GM21576 (cell line): Measurements from ENCODE around the gene GPR42.
"Not testable (repeated sequence)": the region's sequence is repeated elsewhere in the genome, so short reads cannot be mapped to it uniquely, and the experiment has no call there.

Experiments used
- ATAC-seq: cut with Tn5 transposase; IDR thresholded peaks from one replicate; pipeline ENCODE4 v1.9.1; 2021; ENCODE audit warnings: mild to moderate bottlenecking, moderate library complexity; ENCODE audit not compliant: unreplicated experiment

The GPR42 gene

GRCh38 chr19:35362261-35363000 lies 8.4 kb upstream of the GPR42 start:
- ATAC-seq = no peak

GRCh38 chr19:35363001-35363590 lies 7.8 kb upstream of the GPR42 start:
- no peak for ATAC-seq

DNA sequence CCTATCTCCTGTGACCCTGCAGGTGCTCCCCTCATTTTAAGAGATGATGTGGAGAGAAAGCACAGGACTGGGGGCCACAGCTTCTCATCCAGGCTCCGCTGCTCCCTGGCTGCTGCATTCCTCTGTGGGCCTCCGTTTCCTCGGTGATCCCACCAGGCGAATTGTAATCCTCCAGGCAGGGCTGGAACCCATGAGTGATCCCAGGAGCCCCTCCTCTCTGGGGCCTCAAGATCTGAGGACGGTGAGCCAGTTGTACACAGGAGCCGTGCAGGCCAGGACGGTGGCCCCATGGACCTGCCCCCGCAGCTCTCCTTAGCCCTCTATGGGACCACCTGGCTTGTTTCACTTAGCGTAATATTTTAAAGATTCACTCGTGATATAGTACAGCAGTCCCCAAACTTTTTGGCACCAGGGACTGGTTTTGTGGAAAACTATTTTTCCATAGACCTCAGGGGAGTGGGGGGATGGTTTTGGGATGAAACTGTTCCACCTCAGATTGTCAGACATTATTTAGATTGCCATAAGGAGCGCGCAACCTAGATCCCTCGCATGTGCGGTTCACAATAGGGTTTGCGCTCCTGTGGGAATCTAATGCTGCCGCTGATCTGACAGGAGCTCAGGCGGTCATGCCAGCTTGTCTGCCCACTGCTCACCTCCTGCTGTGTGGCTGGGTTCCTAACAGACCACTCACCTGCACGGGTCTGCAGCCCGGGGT lies 7.0 kb upstream of the GPR42 start:
- ATAC-seq = no peak

- ATAC-seq = no peak
These were observed 5.6 kb upstream of the GPR42 start for GRCh38 chr19:35365303-35365702.

DNA sequence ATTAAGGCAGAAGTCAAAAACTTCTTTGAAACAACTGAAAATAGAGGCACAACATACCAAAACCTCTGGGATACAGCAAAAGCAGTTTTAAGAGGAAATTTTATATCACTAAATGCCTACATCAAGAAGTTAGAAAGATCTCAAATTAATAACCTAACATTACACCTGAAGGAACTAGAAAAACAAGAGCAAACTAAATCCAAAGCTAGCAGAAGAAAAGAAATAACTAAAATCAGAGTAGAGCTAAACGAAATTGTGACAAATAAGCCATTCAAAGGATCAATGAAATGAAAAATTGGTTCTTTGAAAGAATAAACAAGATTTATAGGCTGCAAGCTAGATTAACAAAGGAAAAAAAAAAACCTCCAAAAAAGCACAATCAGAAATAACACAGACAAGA lies 2.5 kb upstream of the GPR42 start:
- ATAC-seq = no peak

DNA sequence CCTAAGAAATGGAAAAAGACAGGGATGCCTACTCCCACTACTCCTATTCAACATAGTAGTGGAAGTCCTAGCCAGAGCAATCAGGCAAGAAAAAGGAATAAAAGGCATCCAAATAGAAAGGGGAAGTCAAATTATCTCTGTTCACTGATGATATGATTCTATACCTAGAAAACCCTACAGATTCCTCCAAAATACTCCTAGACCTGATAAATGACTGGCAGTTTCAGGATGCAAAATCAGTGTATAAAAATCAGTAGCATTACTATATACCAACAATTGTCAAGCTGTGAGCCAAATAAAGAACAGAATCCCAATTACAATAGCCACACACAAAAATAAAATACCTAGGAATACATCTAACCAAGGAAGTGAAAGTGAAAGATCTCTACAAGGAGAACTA lies 1.3 kb upstream of the GPR42 start:
- no peak for ATAC-seq

DNA sequence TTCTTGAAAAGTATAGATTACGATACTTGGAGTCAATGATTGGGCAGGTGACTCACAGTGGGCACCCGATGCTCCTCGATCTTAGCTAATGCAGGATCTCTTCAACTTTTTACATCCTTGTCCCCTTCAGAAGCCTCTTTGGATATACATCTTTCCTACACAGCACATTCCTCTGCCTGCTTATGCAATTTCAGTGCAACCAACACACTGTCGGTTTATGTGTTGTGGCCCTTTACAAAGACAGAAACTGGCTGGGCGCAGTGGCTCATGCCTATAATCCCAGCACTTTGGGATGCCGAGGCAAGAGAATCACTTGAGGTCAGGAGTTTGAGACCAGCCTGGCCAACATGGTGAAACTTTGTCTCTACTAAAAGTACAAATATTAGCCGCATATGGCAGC lies 2.6 kb downstream of the GPR42 start:
- ATAC-seq = no peak

GRCh38 chr19:35374031-35374430 lies 3.2 kb downstream of the GPR42 start:
- not testable (repeated sequence) for ATAC-seq

GRCh38 chr19:35375505-35376307 lies 4.8 kb downstream of the GPR42 start:
- ATAC-seq = no peak

DNA sequence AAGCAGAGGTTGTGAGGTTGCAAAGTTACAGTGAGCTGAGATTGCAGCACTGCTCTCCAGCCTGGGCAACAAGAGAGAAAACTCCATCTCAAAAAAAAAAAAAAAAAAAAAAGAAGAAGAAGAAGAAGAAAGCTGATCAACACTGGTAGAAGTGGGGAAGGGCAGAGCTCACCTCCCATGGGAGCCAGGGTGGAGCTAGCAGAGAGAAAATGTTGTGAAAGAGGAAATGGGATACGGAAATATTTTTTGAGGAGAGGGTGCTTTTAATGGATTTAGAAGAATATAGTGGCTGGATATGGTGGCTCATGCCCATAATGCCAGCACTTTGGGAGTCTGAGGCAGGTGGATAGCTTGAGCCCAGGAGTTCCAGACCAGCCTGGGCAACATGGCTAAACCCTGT lies 6.8 kb downstream of the GPR42 start:
- ATAC-seq = no peak

DNA sequence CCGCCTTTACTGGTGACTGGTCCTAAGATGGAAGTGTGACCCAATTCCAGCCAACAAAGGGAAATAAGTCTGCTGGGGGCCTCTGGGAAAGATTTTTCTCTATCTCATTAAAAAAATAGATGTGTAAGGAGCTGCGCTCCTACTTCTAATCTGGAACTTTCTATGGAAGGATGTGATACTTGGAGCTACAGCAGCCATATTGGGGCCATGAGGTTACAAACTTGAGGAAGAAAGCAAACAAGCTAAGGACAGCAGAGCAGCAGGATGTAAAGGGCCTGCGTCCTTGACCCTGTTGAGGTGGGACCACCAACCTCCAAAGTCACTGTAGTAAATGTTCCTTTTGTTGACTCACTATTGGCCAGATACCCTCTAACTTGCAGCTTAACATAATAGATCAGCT lies 7.5 kb downstream of the GPR42 start:
- ATAC-seq = no peak

DNA sequence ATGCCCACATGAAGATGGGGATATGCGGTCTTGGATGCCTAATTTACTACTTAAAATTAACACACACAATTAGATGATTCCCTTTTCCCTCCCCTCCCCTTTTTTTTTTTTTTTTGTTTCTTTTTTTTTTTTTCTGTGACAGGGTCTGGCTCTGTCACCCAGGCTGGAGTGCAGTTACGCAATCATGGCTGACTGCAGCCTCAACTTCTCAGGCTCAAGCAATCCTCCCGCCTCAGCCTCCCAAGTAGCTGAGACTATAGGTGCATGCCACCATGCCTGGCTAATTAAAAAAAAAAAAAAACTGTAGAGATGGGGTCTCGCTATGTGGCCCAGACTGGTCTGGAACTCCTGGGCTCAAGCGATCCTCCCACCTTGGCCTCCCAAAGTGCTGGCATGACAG lies 8.7 kb downstream of the GPR42 start:
- not testable (repeated sequence) for ATAC-seq

GRCh38 chr19:35379992-35380391 lies 9.1 kb downstream of the GPR42 start:
- ATAC-seq = no peak

- no peak for ATAC-seq
These were observed 9.7 kb downstream of the GPR42 start for GRCh38 chr19:35380450-35381124.

DNA sequence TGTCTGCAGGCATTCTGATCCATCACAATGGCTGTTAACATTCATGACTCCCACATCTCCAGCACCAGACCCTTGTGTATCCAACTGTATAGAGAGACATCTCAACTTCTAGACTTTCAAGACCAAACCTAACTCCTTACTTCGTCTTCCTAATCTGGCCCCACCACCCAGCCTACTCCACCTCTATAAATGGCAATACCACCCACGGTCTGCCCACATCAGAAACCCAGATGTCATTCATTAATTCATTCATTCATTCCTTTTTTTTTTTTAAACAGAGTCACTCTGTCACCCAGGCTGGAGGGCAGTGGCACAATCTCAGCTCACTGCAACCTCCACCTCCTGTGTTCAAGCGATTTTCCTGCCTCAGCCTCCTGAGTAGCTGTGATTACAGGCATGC lies 10.4 kb downstream of the GPR42 start:
- ATAC-seq = no peak

DNA sequence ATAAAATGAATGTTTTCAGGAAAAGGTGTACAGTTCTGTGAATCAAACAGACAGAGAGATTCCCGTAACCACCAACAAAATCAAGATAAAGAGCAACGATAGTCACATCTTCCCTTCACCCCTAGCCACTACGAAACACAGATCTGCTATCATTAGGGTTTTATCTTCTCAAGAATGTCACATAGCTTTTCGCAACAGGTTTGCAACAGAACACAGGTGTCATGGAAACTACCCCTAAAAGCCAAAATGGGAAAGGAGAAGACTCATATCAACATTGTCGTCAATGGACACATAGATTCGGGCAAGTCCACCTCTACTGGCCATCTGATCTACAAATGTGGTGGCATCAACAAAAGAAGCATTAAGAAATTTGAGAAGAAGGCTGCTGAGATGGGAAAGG lies 11.1 kb downstream of the GPR42 start:
- no peak for ATAC-seq

DNA sequence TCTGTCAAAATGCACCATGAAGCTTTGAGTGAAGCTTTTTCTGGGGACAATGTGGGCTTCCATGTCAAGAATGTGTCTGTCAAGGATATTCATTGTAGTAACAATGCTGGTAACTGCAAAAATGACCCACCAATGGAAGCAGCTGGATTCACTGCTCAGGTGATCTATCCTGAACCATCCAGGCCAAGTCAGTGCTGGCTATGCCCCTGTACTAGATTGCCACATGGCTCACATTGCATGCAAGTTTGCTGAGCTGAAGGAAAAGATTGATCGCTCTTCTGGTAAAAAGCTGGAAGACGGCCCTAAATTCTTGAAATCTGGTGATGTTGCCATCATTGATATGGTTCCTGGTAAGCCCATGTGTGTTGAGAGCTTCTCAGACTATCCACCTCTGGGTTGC lies 12.7 kb downstream of the GPR42 start:
- no peak for ATAC-seq

DNA sequence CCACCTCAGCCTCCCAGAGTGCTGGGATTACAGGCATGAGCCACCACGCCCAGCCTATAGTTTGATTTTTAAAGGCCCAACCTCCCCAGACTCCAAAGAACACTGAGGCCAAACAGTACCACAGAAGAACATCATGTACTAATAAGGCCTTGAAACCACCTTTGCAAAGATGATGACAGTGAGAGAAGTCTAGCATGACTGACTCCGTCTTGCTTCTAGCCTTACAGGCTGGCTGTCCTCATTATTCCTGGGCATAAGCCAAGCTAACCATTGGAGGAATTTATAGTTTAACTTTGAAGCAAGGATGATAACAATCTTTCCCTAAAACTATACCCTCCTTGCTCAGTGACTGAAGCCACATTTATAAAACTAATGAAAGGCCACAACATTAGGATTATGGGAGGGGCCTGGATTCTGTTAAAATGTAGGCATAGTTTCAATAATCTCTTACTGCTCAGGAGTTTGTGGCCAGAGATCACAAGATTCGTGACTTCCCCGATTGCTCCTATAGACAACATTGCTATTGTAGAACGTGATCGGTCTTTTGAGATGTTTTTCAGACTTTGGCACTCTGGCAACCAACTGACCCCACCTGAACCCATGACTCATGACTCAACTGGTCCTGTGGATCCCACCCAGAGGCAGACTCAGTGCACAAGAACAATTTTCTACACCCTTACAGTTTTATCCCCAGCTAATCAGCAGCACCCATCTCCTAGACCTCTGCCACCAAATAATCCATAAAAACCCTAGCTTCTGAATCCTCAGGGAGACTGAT lies 17.6 kb downstream of the GPR42 start:
- no peak for ATAC-seq

GRCh38 chr19:35389192-35389861 lies 18.5 kb downstream of the GPR42 start:
- ATAC-seq = no peak
